SU-DHL-6 (cell line): ENCODE results near the gene DST.

ENCODE experiments used
- CTCF ChIP-seq: fragments of 200-600 bp; sonication (generic); IDR thresholded peaks from one replicate; pipeline ENCODE4 v1.5.1; 2017; ENCODE audit warnings: antibody characterized with exemption, mild to moderate bottlenecking, low read length, moderate library complexity; ENCODE audit not compliant: insufficient read depth, poor library complexity, severe bottlenecking
- EZH2phosphoT487 ChIP-seq: fragments of 200-600 bp; sonication (generic), shearing (Covaris generic); conservative IDR thresholded peaks from 2 replicates; pipeline ENCODE4 v1.6.1; 2018; ENCODE audit warnings: mild to moderate bottlenecking, antibody characterized with exemption, low read length, moderate library complexity, mixed read lengths

GRCh38 chr6:56531839-56532595 lies 110.7 kb downstream of the DST start:
- TF ChIP-seq CTCF (no peak), EZH2phosphoT487 (no peak)
